K562 (cell line): ENCODE measurements around the gene SLC16A13. TPM values are rescaled to one million over a fixed set of nuclear protein-coding genes. Genes with fewer than 3 reads are reported as not detected.
A peak's percentile ranks its signal among the peaks of the same experiment; 100 is the strongest.

Experiments used
- ATAC-seq: fragments of 200-7000 bp; cut with Tn5 transposase; 3 replicates; pipeline ENCODE4 v1.9.1; 2020; ENCODE audit warnings: moderate library complexity
- BruUV-seq: library from RNA; stranded (reverse); fragments of 400-500 nt; replicated peaks from 2 replicates; lab custom pipeline; 2021; lab: Mats Ljungman, UMichigan
- CTCF ChIA-PET: fragments of 300-600 bp; formaldehyde crosslinking; extraction: SDS; loops from one replicate; lab custom pipeline; 2021; ENCODE audit warnings: low intra/inter-chr PET ratio; lab: Yijun Ruan, JAX
- POLR2A ChIA-PET: fragments of 300-600, 350-650 bp; sonication (Branson Sonifier 250); formaldehyde crosslinking; extraction: SDS; loops from one replicate; lab custom pipeline; 2021; ENCODE audit warnings: antibody characterized with exemption, inconsistent platforms; lab: Yijun Ruan, JAX
- DNase-seq, 4 experiments: peaks; one replicate each; pipeline versions ENCODE4 v3.0.0 to v3.0.0-alpha.2; 2011 to 2018; ENCODE audit warnings: low spot score in 3 of 4, mixed read lengths in 3 of 4; ENCODE audit errors: extremely low read depth in 1 of 4
- FAIRE-seq: peaks from 2 replicates; lab custom pipeline; 2011; peaks lifted over from hg19 to GRCh38; lab: Jason Lieb, UNC
- H2AFZ ChIP-seq: 2 replicates; pipeline ENCODE4 v1.6.0; 2011; ENCODE audit warnings: low read depth, low read length, control low read depth, inconsistent platforms
- H3K27ac ChIP-seq: fragments of 200-600 bp; 3 replicates; pipeline ENCODE4 v1.8.0; 2011; ENCODE audit warnings: low read depth, mild to moderate bottlenecking, control low read depth, inconsistent platforms, low read length, moderate library complexity, mixed read lengths; ENCODE audit errors: extremely low read depth
- H3K27me3 ChIP-seq, 2 experiments: fragments of 300-600 bp in 1 of 2; 2 replicates in 1 of 2; 3 replicates in 1 of 2; pipeline versions ENCODE4 v1.6.0 to v1.8.0; 2011; ENCODE audit warnings: inconsistent platforms in 2 of 2, low read length in 2 of 2, mild to moderate bottlenecking in 1 of 2, mixed read lengths in 1 of 2, moderate library complexity in 1 of 2; ENCODE audit not compliant: control insufficient read depth in 2 of 2, insufficient read depth in 2 of 2
- H3K36me3 ChIP-seq: fragments of 300-600 bp; 3 replicates; pipeline ENCODE4 v1.8.0; 2011; ENCODE audit warnings: mild to moderate bottlenecking, low read length, inconsistent platforms; ENCODE audit not compliant: control insufficient read depth, insufficient read depth
- H3K4me1 ChIP-seq, 2 experiments: fragments of 200-600 bp in 1 of 2; replicated peaks in 1 of 2; 2 replicates in 1 of 2; 3 replicates in 1 of 2; pipeline versions ENCODE4 v1.5.1 to v1.8.0; 2011; ENCODE audit warnings: inconsistent platforms in 2 of 2, low read length in 2 of 2, mild to moderate bottlenecking in 1 of 2, mixed read lengths in 1 of 2, moderate library complexity in 1 of 2; ENCODE audit not compliant: control insufficient read depth in 2 of 2, insufficient read depth in 2 of 2
- H3K4me2 ChIP-seq: 2 replicates; pipeline ENCODE4 v1.6.1; 2011; ENCODE audit warnings: low read length, control low read depth, inconsistent platforms, mixed read lengths; ENCODE audit not compliant: insufficient read depth
- H3K4me3 ChIP-seq: fragments of 200-600 bp; sonication (generic), shearing (Covaris generic); 2 replicates; pipeline ENCODE4 v1.5.1; 2016; ENCODE audit warnings: control low read depth, inconsistent platforms
- H3K79me2 ChIP-seq: fragments of 200-600 bp; 3 replicates; pipeline ENCODE4 v1.8.0; 2011; ENCODE audit warnings: low read length, inconsistent platforms; ENCODE audit not compliant: control insufficient read depth, insufficient read depth
- H3K9ac ChIP-seq, 2 experiments: 2 replicates each; pipeline versions ENCODE4 v1.6.0 to v1.6.1; 2011; ENCODE audit warnings: low read depth in 2 of 2, low read length in 2 of 2, control low read depth in 1 of 2, inconsistent platforms in 1 of 2, mild to moderate bottlenecking in 1 of 2, mixed read lengths in 1 of 2; ENCODE audit not compliant: insufficient read depth in 1 of 2
- H3K9me1 ChIP-seq: one replicate; pipeline ENCODE4 v1.6.0; 2011; ENCODE audit warnings: inconsistent platforms, mild to moderate bottlenecking, low read length, moderate library complexity; ENCODE audit not compliant: control insufficient read depth, insufficient read depth
- H3K9me3 ChIP-seq: replicated peaks from 2 replicates; pipeline ENCODE4 v1.5.1; 2011; ENCODE audit warnings: low read depth, low read length, inconsistent platforms; ENCODE audit not compliant: control insufficient read depth, insufficient read depth
- H4K20me1 ChIP-seq: replicated peaks from 2 replicates; pipeline ENCODE4 v1.6.1; 2011; ENCODE audit warnings: low read length, inconsistent platforms, mixed read lengths; ENCODE audit not compliant: control insufficient read depth, insufficient read depth
- MTA2 ChIP-seq: fragments of 450-650 bp; IDR thresholded peaks from 2 replicates; pipeline ENCODE4 v1.6.1; 2016; ENCODE audit warnings: low read depth
- PHF20 ChIP-seq: fragments of 450-650 bp; IDR thresholded peaks from 2 replicates; pipeline ENCODE4 v1.6.1; 2018; ENCODE audit not compliant: partially characterized antibody
- RB1 ChIP-seq: fragments of 450-650 bp; IDR thresholded peaks from 2 replicates; pipeline ENCODE4 v1.6.1; 2017; ENCODE audit warnings: low read depth, mild to moderate bottlenecking
- WGBS: fragments of 100-300 bp; shearing (Covaris generic); methylation state at CpG from one replicate; pipeline ENCODE4 v1.1.6; 2016; ENCODE audit warnings: low coverage, mixed read lengths; ENCODE audit not compliant: insufficient coverage; ENCODE audit errors: missing lambda C conversion rate; 5-methylcytosine and 5-hydroxymethylcytosine counted together
- in situ Hi-C: fragments of 300-500 bp; cut with MboI; formaldehyde crosslinking; loops from 4 replicates; pipeline ENCODE4 v1.15.0; 2018; ENCODE audit warnings: inconsistent platforms, mixed read lengths
- intact Hi-C: fragments of 100-400 bp; cut with micrococcal nuclease; formaldehyde crosslinking; loops from 2 replicates; pipeline ENCODE4 v1.14.2; 2022
- polyA plus RNA-seq, 8 experiments: library from polyadenylated mRNA; depleted of rRNA in 4 of 8; stranded (reverse) in 5 of 8; unstranded in 3 of 8; fragments of >200 nt; fragmentation: Nextera tagmentation in 2 of 8; fragmentation: Illumina TruSeq in 1 of 8; extraction: Ambion mirVana in 2 of 8; extraction: Trizol in 1 of 8; gene quantifications; 2 replicates each; pipeline versions ENCODE4 v1.2.1 to v1.2.3, GENCODE V29; 2011 to 2014; ENCODE audit warnings: inconsistent platforms in 1 of 8, missing spikeins in 1 of 8
- total RNA-seq, 7 experiments: library from RNA; depleted of rRNA in 6 of 7; stranded (reverse); fragments of >200 nt in 6 of 7; fragmentation: Illumina TruSeq in 2 of 7; extraction: Trizol in 2 of 7; gene quantifications; 2 replicates each; pipeline versions ENCODE4 v1.2.1 to v1.2.3, GENCODE V29; 2011 to 2021; ENCODE audit warnings: low replicate concordance in 1 of 7
- TF ChIP-seq, protein P1 (sequence below): fragments of 250-450 bp; sonication (Bioruptor Pico); IDR thresholded peaks from 2 replicates; pipeline ENCODE4 v1.5.0; 2020; ENCODE audit warnings: mild to moderate bottlenecking

Gene SLC16A13
- total and polyA plus RNA-seq, 9 of the 15 experiments (the other 6 are each of a cell fraction or from before 2014, with no cell fraction given) = 0.04 to 5.6 (median 0.87) TPM

DNA sequence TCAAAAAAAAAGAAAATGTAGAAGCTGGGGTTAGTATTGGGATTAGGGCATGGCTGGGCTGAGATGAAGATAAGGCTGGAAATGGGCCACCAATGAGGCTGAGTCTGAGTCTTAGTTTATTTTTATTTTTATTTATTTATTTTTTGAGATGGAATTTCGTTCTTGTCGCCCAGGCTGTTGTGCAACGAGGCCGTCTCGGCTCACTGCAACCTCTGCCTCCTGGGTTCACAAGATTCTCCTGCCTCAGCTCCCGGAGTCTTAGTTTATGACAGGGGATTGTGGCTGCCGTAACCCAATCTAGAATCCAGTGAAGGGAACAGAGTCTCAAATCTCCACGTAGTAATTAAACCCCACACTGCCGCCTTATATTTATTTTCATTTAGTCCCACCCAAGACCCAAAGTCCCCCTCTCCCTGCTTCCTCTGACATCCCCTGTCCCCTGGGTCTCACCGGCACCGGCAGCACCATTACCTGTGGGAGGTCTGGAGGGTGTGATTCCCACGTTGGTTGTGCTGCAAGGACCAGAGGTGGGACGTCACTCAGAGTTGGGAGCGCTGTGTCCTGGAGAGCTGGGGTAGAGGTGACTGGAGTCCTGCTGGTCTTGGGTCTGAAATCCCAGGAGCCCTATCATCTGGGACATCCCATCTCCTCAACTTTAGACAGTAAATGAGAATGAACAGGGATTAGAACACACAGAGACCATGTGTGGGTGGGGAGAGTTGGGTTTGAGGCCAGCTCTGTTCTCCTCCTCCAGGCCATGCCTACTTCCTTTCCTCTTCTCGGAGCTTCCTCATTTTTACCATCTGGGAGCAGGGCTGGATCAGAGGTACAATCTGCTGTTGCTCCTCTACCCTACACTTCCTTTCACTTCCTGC, 44.0 kb downstream of the SLC16A13 start, which contains the start of gene CLEC10A:
CLEC10A (minus strand) TSS at position 671 of the 875 bp plus-strand sequence. CDS start 1,439 bp downstream, outside the sequence.
- ChIA-PET POLR2A (interaction anchor here (0.7 to 1.1 kb wide), 2 partner anchors 25 to 507 kb away, joined by 3 read pairs; no protein-coding TSS in a partner anchor), CTCF (no interaction called here)
- in situ Hi-C loops = no loop called here
- Histone ChIP-seq H3K4me1 (no peaks in the 10 kb centered on the region; a peak in 1 of 5 replicates), H2AFZ (no peak within 1 kb of the TSS), H3K27ac (no peak within 1 kb of the TSS), H3K27me3 (peaks cover 5 to 36% of the 10 kb centered on the region in 2 experiments; a peak in 3 of 5 replicates), H3K9me1 (no peaks in the 10 kb centered on the region), H4K20me1 (no peaks in the 10 kb centered on the region), H3K79me2 (no peaks in the 10 kb centered on the region), H3K4me3 (no peak within 1 kb of the TSS), H3K4me2 (no peak within 1 kb of the TSS), H3K9ac (no peak within 1 kb of the TSS), H3K36me3 (no peaks in the 10 kb centered on the region), H3K9me3 (no peaks in the 10 kb centered on the region)
- BruUV-seq = no TSS peak
- DNase-seq = peak in 2 of 4 experiments; percentile 0 to 1
- intact Hi-C loops = no loop called here
- ATAC-seq = no peak
- no peak for TF ChIP-seq MTA2
- TF ChIP-seq, protein P1, sequence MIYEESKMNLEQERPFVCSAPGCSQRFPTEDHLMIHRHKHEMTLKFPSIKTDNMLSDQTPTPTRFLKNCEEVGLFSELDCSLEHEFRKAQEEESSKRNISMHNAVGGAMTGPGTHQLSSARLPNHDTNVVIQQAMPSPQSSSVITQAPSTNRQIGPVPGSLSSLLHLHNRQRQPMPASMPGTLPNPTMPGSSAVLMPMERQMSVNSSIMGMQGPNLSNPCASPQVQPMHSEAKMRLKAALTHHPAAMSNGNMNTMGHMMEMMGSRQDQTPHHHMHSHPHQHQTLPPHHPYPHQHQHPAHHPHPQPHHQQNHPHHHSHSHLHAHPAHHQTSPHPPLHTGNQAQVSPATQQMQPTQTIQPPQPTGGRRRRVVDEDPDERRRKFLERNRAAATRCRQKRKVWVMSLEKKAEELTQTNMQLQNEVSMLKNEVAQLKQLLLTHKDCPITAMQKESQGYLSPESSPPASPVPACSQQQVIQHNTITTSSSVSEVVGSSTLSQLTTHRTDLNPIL (CRISPR knock-in tag) = no peak
- no peak for TF ChIP-seq PHF20
- TF ChIP-seq RB1 = no peak
- WGBS = 0% methylated on average over 11 of the region's 15 CpGs
- FAIRE-seq = no peak
